GM21717 (cell line): ENCODE data around the gene TRAF4.
A peak's percentile ranks its signal among the peaks of the same experiment; 100 is the strongest.
"Not testable (repeated sequence)": the region's sequence is repeated elsewhere in the genome, so short reads cannot be mapped to it uniquely, and the experiment has no call there.

Experiments used
- ATAC-seq: cut with Tn5 transposase; IDR thresholded peaks from one replicate; pipeline ENCODE4 v1.9.1; 2021; ENCODE audit warnings: mild to moderate bottlenecking, moderate library complexity; ENCODE audit not compliant: unreplicated experiment

The TRAF4 gene

GRCh38 chr17:28714281-28714680 is 29.5 kb upstream of the TRAF4 start:
- no peak for ATAC-seq

GRCh38 chr17:28715217-28715616 is 28.6 kb upstream of the TRAF4 start:
- no peak for ATAC-seq

DNA sequence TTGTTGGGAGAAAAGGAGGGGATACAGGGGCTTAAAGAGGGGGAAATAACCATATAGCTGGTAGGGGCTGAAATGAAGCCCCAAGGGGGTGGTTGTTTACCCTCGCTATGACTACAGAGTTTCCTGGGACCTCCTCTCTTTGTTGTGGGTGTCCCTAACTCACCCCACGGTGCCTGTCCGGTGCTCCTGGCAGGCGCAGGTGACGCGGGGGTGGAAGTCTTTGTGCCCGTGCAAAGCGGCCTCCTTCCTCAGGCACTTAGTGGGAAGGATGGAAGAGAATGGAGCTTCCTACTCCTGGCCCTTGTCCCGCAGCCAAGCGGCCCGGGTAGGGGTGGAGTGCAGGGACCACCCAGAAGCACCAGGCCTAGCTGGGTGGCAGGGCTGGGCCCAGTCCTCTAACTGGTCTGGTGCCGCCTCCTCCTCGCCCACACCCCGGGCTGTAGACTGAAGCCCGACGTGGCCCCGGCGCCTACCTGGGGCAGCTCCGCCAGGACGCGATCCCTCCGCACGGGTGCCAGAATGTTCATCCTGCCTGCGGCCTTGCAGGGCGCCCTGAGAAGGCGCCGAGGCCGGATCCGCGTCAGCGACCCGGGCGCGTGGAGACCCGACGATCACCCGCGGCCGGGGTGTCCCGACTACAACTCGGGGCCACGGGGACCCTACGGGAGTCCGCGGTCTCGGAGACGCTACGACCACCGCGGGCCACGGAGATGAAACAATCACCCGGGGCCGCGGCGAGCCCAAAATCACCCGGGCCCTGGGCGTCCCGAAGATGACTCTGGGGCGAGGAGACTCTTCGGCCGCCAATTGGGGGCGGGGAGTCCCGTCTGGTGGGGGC is 26.9 kb upstream of the TRAF4 start:
- no peak for ATAC-seq

DNA sequence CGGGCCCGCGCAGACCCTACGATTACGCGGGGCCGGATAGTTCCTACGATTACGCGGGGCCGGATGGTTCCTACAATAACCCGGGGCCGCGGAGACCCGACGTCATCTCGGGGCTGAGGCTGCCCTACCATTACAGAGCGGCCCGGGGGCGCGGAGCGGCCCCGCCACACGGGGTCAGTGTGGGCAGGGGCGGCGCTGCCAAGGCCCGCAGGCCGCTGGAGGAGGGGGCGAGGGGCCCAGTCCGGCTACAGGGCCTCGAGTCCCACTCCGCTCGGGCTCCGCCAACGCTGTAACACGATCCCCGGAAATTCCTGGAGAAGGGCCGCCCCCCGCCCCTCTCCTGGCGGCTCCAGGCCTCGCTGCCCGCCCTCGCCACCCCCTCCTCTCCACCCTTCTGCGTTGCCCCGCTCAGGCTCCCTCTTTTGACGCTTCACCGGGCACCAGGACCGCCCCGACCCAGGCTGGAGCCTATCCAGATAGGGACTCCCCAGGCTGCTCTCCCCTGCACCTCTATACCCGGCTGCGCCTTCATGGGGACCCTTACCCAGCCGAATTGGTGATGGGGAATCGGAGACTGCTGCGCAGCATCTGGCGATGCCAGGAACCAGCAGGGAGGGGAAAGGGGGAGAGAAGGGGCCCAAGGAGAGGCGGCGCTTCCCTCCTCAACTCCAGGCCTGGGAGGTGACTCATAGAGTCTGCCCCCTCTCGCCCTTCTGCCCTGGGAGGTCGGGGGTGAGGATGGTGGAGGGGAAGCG is 26.1 kb upstream of the TRAF4 start, which contains the start of gene RAB34:
RAB34 (minus strand) TSS at position 291 of the 755 bp plus-strand sequence. CDS start 602 bp downstream, outside the sequence.
- ATAC-seq: no peak

DNA sequence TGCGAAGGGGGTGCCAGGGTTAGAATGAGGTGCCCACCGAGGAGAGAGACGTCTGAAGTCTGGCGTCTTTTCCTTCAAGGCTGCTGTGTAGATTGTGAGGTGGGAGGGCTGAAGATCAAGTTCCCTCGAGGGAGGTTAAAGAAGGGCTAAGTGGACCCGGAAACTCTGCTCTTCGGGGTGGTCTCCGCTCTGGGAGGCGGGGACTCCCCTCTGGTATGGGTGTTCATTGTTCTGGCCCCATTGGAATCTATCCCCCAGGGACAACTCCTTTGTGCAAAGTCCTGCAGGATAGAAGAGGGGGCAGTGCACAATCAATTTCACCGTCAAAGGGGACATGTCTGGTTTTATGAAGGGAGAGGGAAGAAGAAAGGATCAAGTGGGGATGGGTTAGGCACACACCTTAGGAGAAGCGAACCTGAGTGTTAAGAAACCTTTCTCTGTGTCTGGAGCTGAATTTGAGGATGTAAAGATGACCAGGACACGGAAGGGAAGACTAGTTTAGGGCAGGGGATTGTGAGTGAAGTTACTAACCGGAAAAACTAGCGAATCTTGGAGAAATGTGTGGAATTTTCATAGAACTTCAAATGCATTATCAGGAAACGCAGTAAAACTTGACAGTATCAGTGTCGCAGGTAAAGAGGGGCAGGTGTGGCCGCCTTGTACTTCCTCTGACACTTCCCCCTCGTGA is 25.3 kb upstream of the TRAF4 start:
- ATAC-seq: no peak

- ATAC-seq: no peak
These were observed 24.8 kb upstream of the TRAF4 start for GRCh38 chr17:28719021-28719433.

DNA sequence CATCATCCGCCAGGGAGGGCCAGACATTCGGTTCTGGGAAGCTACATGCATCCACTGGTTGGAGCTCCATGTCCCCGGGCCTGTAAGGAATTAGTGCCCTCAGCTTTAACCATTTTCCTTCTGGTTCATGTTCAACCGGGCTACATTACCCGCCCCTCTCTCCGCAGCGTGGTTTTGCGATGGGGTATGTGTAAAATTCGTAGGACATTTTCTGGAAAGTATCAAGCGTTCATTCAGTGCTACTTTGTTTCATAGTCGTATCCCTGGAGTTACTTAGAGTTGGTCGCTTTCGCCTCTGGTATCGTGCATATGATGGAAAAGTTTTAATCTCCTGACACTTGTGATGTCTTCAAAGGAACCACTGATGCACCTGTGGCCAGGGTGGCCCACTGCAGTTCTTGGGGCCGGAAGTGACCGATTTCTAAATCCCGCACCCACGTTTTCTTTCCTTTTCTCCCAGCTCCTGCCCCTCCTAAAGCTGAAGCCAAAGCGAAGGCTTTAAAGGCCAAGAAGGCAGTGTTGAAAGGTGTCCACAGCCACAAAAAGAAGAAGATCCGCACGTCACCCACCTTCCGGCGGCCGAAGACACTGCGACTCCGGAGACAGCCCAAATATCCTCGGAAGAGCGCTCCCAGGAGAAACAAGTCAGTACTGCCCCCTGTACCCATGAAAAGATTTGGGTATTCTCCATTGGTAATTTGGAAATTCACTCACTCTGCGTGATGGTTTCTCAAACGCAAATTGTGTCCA is 23.4 kb upstream of the TRAF4 start:
- no peak for ATAC-seq

- not testable (repeated sequence) for ATAC-seq
These were observed 22.8 kb upstream of the TRAF4 start for GRCh38 chr17:28720997-28721329.

- no peak for ATAC-seq
These were observed 21.2 kb upstream of the TRAF4 start for GRCh38 chr17:28722417-28723158.

DNA sequence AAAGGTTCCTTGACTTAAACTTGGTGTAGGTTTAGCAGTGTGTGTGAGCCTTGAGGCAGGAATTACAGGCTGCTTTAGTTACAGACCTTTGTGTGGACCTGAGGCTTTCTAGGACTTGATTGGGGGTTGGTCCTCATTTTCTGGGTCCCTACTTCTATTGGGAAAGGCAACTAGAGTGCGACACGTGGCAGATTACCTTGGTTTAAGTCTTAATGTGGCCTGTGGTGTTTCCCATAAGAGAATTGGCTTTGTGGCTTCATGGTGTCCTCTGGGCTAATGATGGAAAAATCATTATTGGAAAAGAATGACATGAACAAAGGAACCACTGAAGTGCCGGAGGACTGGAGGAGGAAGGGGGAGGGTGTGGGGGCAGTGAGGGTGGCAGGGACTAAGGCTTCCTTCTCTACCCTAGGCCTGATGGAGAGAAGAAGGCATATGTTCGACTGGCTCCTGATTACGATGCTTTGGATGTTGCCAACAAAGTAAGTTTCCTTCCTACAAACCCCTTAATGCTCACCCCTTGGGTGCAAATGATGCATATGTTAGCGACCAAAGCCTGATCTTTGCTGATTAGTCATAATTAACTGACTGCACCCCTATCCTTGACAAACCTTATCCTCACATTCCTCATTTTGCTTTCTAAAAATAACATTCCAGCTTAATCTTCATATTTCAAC is 20.5 kb upstream of the TRAF4 start:
- ATAC-seq: no peak

DNA sequence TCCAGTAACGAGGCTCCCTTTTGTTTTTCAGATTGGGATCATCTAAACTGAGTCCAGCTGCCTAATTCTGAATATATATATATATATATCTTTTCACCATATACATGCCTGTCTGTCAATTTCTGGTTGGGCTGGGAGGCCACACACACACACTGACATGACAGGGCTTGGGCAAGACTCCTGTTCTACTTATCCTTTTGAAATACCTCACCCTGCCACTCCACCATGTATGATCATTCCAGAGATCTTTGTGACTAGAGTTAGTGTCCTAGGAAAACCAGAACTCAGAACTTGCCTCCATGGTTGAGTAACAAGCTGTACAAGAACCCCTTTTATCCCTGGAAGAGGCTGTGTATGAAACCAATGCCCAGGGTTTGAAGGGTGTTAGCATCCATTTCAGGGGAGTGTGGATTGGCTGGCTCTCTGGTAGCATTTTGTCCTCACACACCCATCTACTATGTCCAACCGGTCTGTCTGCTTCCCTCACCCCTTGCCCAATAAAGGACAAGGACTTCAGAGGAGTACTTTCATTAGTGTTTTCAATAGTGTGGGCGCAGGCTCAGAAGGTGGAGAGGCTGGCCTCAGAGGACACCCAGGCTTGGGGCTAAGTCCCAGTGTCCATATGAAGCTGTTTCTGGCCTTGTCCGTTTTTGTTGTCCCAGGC is 19.8 kb upstream of the TRAF4 start:
- not testable (repeated sequence) for ATAC-seq

- no peak for ATAC-seq
These were observed 19.2 kb upstream of the TRAF4 start for GRCh38 chr17:28724500-28725165.

DNA sequence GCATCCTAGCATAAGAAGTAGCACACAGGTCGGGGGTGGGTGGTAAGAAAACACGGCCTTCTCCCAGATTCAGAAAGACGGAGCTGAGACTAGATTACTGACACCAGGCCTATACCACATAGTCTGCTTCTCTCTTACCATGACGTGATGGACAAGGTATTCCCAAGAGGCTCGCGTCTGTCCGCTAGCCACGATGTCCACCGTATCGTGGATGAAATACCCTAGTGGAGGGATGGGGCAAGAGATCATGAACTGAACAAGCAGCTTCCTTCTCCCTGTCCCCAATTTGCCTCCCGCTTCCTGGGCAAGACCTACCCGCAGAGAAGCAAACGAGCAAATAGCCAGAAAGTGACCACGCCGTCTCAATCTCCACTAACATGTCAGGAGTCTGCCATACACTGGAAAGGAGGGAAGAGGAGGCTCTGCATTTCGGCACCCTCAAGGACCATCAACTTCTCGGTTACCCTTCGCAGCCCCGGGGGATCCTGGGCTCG is 18.6 kb upstream of the TRAF4 start:
- ATAC-seq: no peak

- peak; percentile 8 for ATAC-seq
These were observed 18.1 kb upstream of the TRAF4 start for GRCh38 chr17:28725660-28726225.

DNA sequence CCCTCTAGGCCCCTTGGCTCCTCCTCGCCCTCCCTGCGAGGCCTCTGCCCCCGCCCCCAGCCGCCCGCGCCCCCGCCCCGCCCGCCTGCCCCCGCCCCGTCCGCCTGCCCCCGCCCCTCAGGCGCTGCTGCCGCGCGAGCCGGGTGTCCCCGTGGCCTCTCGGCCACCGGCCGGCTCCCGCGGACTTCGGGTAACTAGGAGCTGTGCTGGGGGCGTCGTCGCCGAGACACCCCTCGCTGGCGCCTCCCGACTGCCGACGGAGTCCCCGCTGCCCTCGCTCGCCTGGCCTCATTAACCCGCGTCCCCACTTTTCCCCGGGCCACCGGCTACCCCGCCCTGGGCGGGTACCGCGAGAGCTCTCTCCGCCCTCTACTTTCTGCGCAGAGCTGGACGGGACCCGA is 17.6 kb upstream of the TRAF4 start, which contains the start of gene TLCD1:
TLCD1 (minus strand) TSS at position 8 of the 401 bp plus-strand sequence. CDS start 136 bp downstream, outside the sequence.
- peak; percentile 11 for ATAC-seq

- peak; percentile 32 for ATAC-seq
These were observed 17.0 kb upstream of the TRAF4 start for GRCh38 chr17:28726627-28727491.
